HepG2 (cell line): ENCODE data around the gene UBR7. TPM values are rescaled to one million over a fixed set of nuclear protein-coding genes. Genes with fewer than 3 reads are reported as not detected.
A peak's percentile ranks its signal among the peaks of the same experiment; 100 is the strongest.

Experiments
- ATAC-seq: fragments of 200-7000 bp; cut with Tn5 transposase; 3 replicates; pipeline ENCODE4 v1.9.1; 2020; ENCODE audit warnings: mild to moderate bottlenecking, moderate library complexity
- BruUV-seq: library from RNA; stranded (reverse); fragments of 400-500 nt; replicated peaks from 2 replicates; lab custom pipeline; 2021; lab: Mats Ljungman, UMichigan
- CTCF ChIA-PET: fragments of 300-600 bp; formaldehyde crosslinking; extraction: SDS; loops from one replicate; lab custom pipeline; 2021; ENCODE audit warnings: low total read pairs, inconsistent platforms, low intra/inter-chr PET ratio; lab: Yijun Ruan, JAX
- POLR2A ChIA-PET: fragments of 350-600 bp; sonication (Branson Sonifier 250); formaldehyde crosslinking; loops from one replicate; lab custom pipeline; 2020; ENCODE audit warnings: antibody characterized with exemption, inconsistent platforms; lab: Yijun Ruan, JAX
- DNase-seq: peaks from one replicate; pipeline ENCODE4 v3.0.0-alpha.2; 2015; ENCODE audit warnings: low spot score
- FAIRE-seq: peaks from 3 replicates; lab custom pipeline; 2011; peaks lifted over from hg19 to GRCh38; lab: Jason Lieb, UNC
- H2AFZ ChIP-seq: one replicate; pipeline ENCODE4 v1.6.1; 2011; ENCODE audit warnings: low read length, inconsistent platforms
- H3K27ac ChIP-seq: fragments of 300-600 bp; 3 replicates; pipeline ENCODE4 v1.8.0; 2011; ENCODE audit warnings: mixed run types, mild to moderate bottlenecking, mixed read lengths, low read length, inconsistent platforms; ENCODE audit not compliant: insufficient read depth; ENCODE audit errors: extremely low read length
- H3K27me3 ChIP-seq, 2 experiments: fragments of 200-600 bp in 1 of 2; 2 replicates in 1 of 2; 3 replicates in 1 of 2; pipeline versions ENCODE4 v1.6.0 to v1.8.0; 2011; ENCODE audit warnings: low read length in 2 of 2, mild to moderate bottlenecking in 2 of 2, moderate library complexity in 2 of 2, inconsistent platforms in 1 of 2; ENCODE audit not compliant: insufficient read depth in 2 of 2, control insufficient read depth in 1 of 2
- H3K36me3 ChIP-seq, 2 experiments: fragments of 200-600 bp in 1 of 2; replicated peaks in 1 of 2; 2 replicates in 1 of 2; 3 replicates in 1 of 2; pipeline versions ENCODE4 v1.5.1 to v1.8.0; 2011; ENCODE audit warnings: low read length in 2 of 2, inconsistent platforms in 1 of 2; ENCODE audit not compliant: insufficient read depth in 2 of 2, control insufficient read depth in 1 of 2
- H3K4me1 ChIP-seq: 2 replicates; pipeline ENCODE4 v1.5.1; 2012; ENCODE audit warnings: low read length, inconsistent platforms; ENCODE audit not compliant: insufficient read depth
- H3K4me2 ChIP-seq: 2 replicates; pipeline ENCODE4 v1.6.0; 2011; ENCODE audit warnings: low read depth, low read length, inconsistent platforms
- H3K4me3 ChIP-seq, 3 experiments: fragments of 200-600 bp in 1 of 3; sonication (generic), shearing (Covaris generic) in 1 of 3; replicated peaks in 1 of 3; 2 replicates each; pipeline ENCODE4 v1.5.1; 2011 to 2016; ENCODE audit warnings: low read length in 3 of 3, inconsistent platforms in 2 of 3, low read depth in 2 of 3, mild to moderate bottlenecking in 2 of 3, control low read depth in 1 of 3, mixed read lengths in 1 of 3; ENCODE audit not compliant: insufficient read depth in 1 of 3
- H3K79me2 ChIP-seq: one replicate; pipeline ENCODE4 v1.6.1; 2011; ENCODE audit warnings: low read length, inconsistent platforms; ENCODE audit not compliant: insufficient read depth
- H3K9ac ChIP-seq: 2 replicates; pipeline ENCODE4 v1.6.0; 2011; ENCODE audit warnings: mild to moderate bottlenecking, low read depth, low read length, inconsistent platforms; ENCODE audit not compliant: insufficient read depth
- H3K9me3 ChIP-seq: 2 replicates; pipeline ENCODE4 v1.5.1; 2012; ENCODE audit warnings: mild to moderate bottlenecking, low read length
- H4K20me1 ChIP-seq: 2 replicates; pipeline ENCODE4 v1.6.0; 2011; ENCODE audit warnings: inconsistent platforms, mild to moderate bottlenecking, low read length, moderate library complexity; ENCODE audit not compliant: insufficient read depth
- BORCS8-MEF2B ChIP-seq: sonication (generic); formaldehyde crosslinking; IDR thresholded peaks from 2 replicates; pipeline ENCODE4 v1.8.0; 2022; ENCODE audit warnings: mild to moderate bottlenecking, missing genetic modification reagents
- CBX2 ChIP-seq, 2 experiments: fragments of 200-600 bp in 1 of 2; sonication (generic); formaldehyde crosslinking in 1 of 2; IDR thresholded peaks; 2 replicates each; pipeline versions ENCODE4 v1.7.0 to v1.8.1; 2018 to 2022; ENCODE audit warnings: low read depth in 2 of 2, low read length in 1 of 2, mild to moderate bottlenecking in 1 of 2, missing genetic modification reagents in 1 of 2
- CENPX ChIP-seq: sonication (generic); formaldehyde crosslinking; IDR thresholded peaks from 2 replicates; pipeline ENCODE4 v1.9.0; 2021; ENCODE audit warnings: mild to moderate bottlenecking, missing genetic modification reagents, moderate library complexity
- GZF1 ChIP-seq: sonication (generic); formaldehyde crosslinking; IDR thresholded peaks from 2 replicates; pipeline ENCODE4 v1.5.1; 2020; ENCODE audit warnings: mild to moderate bottlenecking, missing genetic modification reagents
- ISL2 ChIP-seq: sonication (generic); formaldehyde crosslinking; IDR thresholded peaks from 2 replicates; pipeline ENCODE4 v1.5.0; 2020; ENCODE audit warnings: missing genetic modification reagents
- KDM5A ChIP-seq: fragments of 200-600 bp; sonication (generic); IDR thresholded peaks from 2 replicates; pipeline ENCODE4 v1.7.0; 2018; ENCODE audit warnings: antibody characterized with exemption, mild to moderate bottlenecking, low read length, borderline replicate concordance
- MEIS2 ChIP-seq: sonication (generic); formaldehyde crosslinking; IDR thresholded peaks from 2 replicates; pipeline ENCODE4 v1.9.0; 2021; ENCODE audit warnings: mild to moderate bottlenecking, missing genetic modification reagents
- PITX1 ChIP-seq: sonication (generic); formaldehyde crosslinking; IDR thresholded peaks from 2 replicates; pipeline ENCODE4 v1.5.1; 2020; ENCODE audit warnings: mild to moderate bottlenecking, missing genetic modification reagents
- PLSCR1 ChIP-seq: sonication (generic); formaldehyde crosslinking; IDR thresholded peaks from 2 replicates; pipeline ENCODE4 v1.5.0; 2020; ENCODE audit warnings: missing genetic modification reagents, mild to moderate bottlenecking, borderline replicate concordance
- RELA ChIP-seq: sonication (generic); formaldehyde crosslinking; IDR thresholded peaks from 2 replicates; pipeline ENCODE4 v1.4.0; 2020; ENCODE audit warnings: missing genetic modification reagents
- SMYD3 ChIP-seq: sonication (generic); formaldehyde crosslinking; IDR thresholded peaks from 2 replicates; pipeline ENCODE4 v1.8.1; 2023; ENCODE audit warnings: mild to moderate bottlenecking, missing genetic modification reagents
- STAG1 ChIP-seq: sonication (generic); formaldehyde crosslinking; IDR thresholded peaks from 2 replicates; pipeline ENCODE4 v1.4.0; 2020; ENCODE audit warnings: missing genetic modification reagents
- THAP11 ChIP-seq: IDR thresholded peaks from 2 replicates; pipeline ENCODE4 v1.6.1; 2016; ENCODE audit warnings: missing biosample characterization, missing genetic modification reagents
- ZBTB7B ChIP-seq: sonication (generic); formaldehyde crosslinking; IDR thresholded peaks from 2 replicates; pipeline ENCODE4 v1.4.0; 2020; ENCODE audit warnings: missing genetic modification reagents
- ZNF264 ChIP-seq: sonication (generic); formaldehyde crosslinking; IDR thresholded peaks from 2 replicates; pipeline ENCODE4 v1.4.0; 2020; ENCODE audit warnings: missing genetic modification reagents
- ZNF317 ChIP-seq: sonication (generic); formaldehyde crosslinking; IDR thresholded peaks from 2 replicates; pipeline ENCODE4 v1.5.0; 2020; ENCODE audit warnings: mild to moderate bottlenecking, missing genetic modification reagents
- ZSCAN20 ChIP-seq: sonication (generic); formaldehyde crosslinking; IDR thresholded peaks from 2 replicates; pipeline ENCODE4 v1.4.0; 2020; ENCODE audit warnings: missing genetic modification reagents, mild to moderate bottlenecking, borderline replicate concordance
- WGBS: methylation state at CpG from one replicate; pipeline ENCODE4 v1.1.6; 2017; ENCODE audit warnings: low lambda C conversion rate; 5-methylcytosine and 5-hydroxymethylcytosine counted together
- in situ Hi-C: cut with HindIII; loops from 2 replicates; pipeline ENCODE4 v1.10.0; 2017; ENCODE audit warnings: low pct_unique_long_range_greater_than_20kb; ENCODE audit not compliant: extremely low pct_ligation_motif_present
- intact Hi-C: fragments of 100-400 bp; cut with micrococcal nuclease; formaldehyde crosslinking; loops from one replicate; pipeline ENCODE4 v1.10.0; 2022; ENCODE audit not compliant: unreplicated experiment
- polyA plus RNA-seq, 8 experiments: library from polyadenylated mRNA; depleted of rRNA in 3 of 8; stranded (reverse) in 7 of 8; unstranded in 1 of 8; fragments of >200 nt; fragmentation: Illumina TruSeq in 4 of 8; extraction: Trizol in 4 of 8; gene quantifications; 2 replicates each; pipeline versions ENCODE4 v1.2.1 to v1.2.3, GENCODE V29; 2011 to 2016; ENCODE audit warnings: low read depth in 4 of 8, missing spikeins in 1 of 8, mixed read lengths in 1 of 8; ENCODE audit not compliant: insufficient read depth in 1 of 8
- total RNA-seq, 5 experiments: library from RNA; depleted of rRNA; stranded (reverse); fragments of >200 nt; fragmentation: Illumina TruSeq; extraction: Trizol; gene quantifications; 2 replicates each; pipeline ENCODE4 v1.2.3, GENCODE V29; 2016; ENCODE audit warnings: low read depth in 1 of 5

The UBR7 gene
- total and polyA plus RNA-seq, 2 of the 13 experiments (the other 11 are each of a cell fraction or from before 2014, with no cell fraction given) = 11.0 to 19.7 TPM

GRCh38 chr14:93201155-93201704 lies 5.8 kb upstream of the UBR7 start:
- BruUV-seq = no TSS peak

GRCh38 chr14:93207468-93208308 lies 632 bp downstream of the UBR7 start:
- peaks cover 20% of the 10 kb centered on the region for H3K79me2 ChIP-seq
- intact Hi-C loops (loop anchor here (2.0 to 5.0 kb wide), 3 partner anchors 23 to 125 kb away; partner anchors contain the start of genes BTBD7, LYSET and MOAP1), in situ Hi-C loops (no loop called here)
- peak overlapping the region; percentile 87 for H3K4me2 ChIP-seq
- WGBS = under 1% methylated on average over 20 of the region's 23 CpGs
- ATAC-seq (peak; percentile 83), DNase-seq (no peak), FAIRE-seq (no peak)
- H3K36me3 ChIP-seq = peaks cover 1 to 8% of the 10 kb centered on the region in 2 experiments; a peak in 2 of 5 replicates
- H2AFZ ChIP-seq = peak overlapping the region; percentile 81
- CTCF ChIA-PET = interaction anchor here (1.1 to 1.8 kb wide), 3 partner anchors 11 to 336 kb away, joined by 3 to 6 read pairs (median 4); no protein-coding TSS in a partner anchor
- H3K9ac ChIP-seq = peak overlapping the region; percentile 75
- peak overlapping the region; percentile 73 for H3K27ac ChIP-seq
- peaks cover 29% of the 10 kb centered on the region for H3K4me1 ChIP-seq
- H3K27me3 ChIP-seq = no peaks in the 10 kb centered on the region; a peak in 1 of 5 replicates
- no peaks in the 10 kb centered on the region for H4K20me1 ChIP-seq
- BruUV-seq = no TSS peak
- POLR2A ChIA-PET = interaction anchor here (0.7 to 2.7 kb wide), 6 partner anchors 11 to 123 kb away, joined by 3 to 26 read pairs (median 4); partner anchors contain the start of genes LYSET and MOAP1
- H3K9me3 ChIP-seq = no peaks in the 10 kb centered on the region
- peak overlapping the region; percentile 77 to 98 (median 92) for H3K4me3 ChIP-seq
- TF ChIP-seq ZSCAN20 (CRISPR knock-in tag) = no peak
- TF ChIP-seq KDM5A = peak; percentile 72
- TF ChIP-seq GZF1 (CRISPR knock-in tag) = 0 out of 2 replicates have a peak, but pooled peaks have one; percentile 5
- TF ChIP-seq ISL2 = 0 out of 2 replicates have a peak, but pooled peaks have one; percentile 24
- no peak for TF ChIP-seq RELA (CRISPR knock-in tag)
- TF ChIP-seq STAG1 = peak; percentile 49
- peak; percentile 2; the same call in 1 of the 2 replicates for TF ChIP-seq BORCS8-MEF2B (CRISPR knock-in tag)
- no peak for TF ChIP-seq CBX2 (IDR thresholded peaks at IDR 0.05; ENCODE audit: low read depth, low read length)
- TF ChIP-seq CBX2 (CRISPR knock-in tag; IDR thresholded peaks at IDR 0.05; ENCODE audit: low read depth) = no peak
- TF ChIP-seq MEIS2 (CRISPR knock-in tag) = no peak
- TF ChIP-seq THAP11 = no peak
- 0 out of 2 replicates have a peak, but pooled peaks have one; percentile 7 for TF ChIP-seq PITX1
- no peak for TF ChIP-seq CENPX (CRISPR knock-in tag)
- TF ChIP-seq ZBTB7B = peak; percentile 52; the same call in 1 of the 2 replicates

More at GRCh38 chr14:93201155-93201704, 5.8 kb upstream of the UBR7 start:
- Histone ChIP-seq H3K4me3 (no peak overlapping the region), H3K27ac (no peak overlapping the region), H2AFZ (no peak overlapping the region), H4K20me1 (no peaks in the 10 kb centered on the region), H3K79me2 (peaks cover 8% of the 10 kb centered on the region), H3K9ac (no peak overlapping the region), H3K27me3 (no peaks in the 10 kb centered on the region), H3K4me1 (peaks cover 16% of the 10 kb centered on the region), H3K36me3 (no peaks in the 10 kb centered on the region), H3K9me3 (no peaks in the 10 kb centered on the region), H3K4me2 (no peak overlapping the region)
- ATAC-seq (no peak), FAIRE-seq (no peak), DNase-seq (no peak)
- ChIA-PET POLR2A (no interaction called here), CTCF (no interaction called here)
- TF ChIP-seq PLSCR1 (CRISPR knock-in tag) (no peak), ZNF317 (CRISPR knock-in tag) (no peak), PITX1 (no peak), SMYD3 (CRISPR knock-in tag) (no peak), ZNF264 (CRISPR knock-in tag) (no peak)
- in situ Hi-C loops = no loop called here
- intact Hi-C loops = no loop called here
- 83% methylated on average over 7 of the region's 7 CpGs for WGBS
